ENCODE data around the gene DDX31.

DDX31 gene

DNA sequence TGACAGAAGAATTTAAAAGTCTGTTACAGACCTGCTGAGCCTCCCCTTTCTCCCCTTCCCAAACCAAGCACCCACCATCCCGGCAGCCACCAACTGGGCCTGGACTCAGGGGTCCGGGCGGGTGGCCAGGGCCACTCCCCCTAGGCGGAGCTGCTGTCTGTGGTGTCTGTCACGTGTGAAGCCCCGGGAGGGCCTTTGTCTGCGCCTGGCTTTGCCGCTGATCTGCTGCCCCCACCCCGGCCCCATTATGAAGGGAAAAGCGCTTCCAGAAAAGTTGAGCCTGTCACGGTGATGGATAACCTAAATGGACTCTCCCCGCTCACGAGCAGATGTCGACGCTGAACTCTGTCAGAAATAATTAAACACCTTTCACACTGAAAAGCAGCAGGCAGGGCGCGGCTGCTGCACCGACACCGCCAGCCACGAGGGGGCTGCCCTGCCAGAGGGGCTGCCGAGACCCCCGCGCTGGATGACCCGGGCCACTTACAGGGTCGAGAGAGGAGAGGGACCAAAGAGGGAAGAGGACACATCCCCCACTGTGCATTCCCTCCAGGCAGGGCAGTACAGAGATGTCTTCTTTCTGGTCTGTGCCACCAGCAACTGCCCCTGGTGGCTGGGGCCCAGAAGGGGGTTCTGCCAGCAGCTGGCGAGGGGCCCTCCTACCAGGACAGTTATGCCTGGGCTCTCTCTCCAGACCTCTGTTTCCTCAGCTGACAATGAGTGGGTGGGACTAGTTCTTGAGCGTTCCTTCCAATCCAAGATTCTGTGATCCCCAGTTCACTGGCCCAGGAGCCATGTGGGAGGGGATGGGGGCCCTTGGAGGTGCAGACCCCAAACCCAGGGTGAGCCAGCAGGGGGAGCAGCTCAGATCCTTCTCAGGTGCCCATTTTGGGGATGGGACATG is 123.4 kb downstream of the DDX31 start:
- Histone ChIP-seq H3K36me3 (ENCODE audit: control insufficient read depth, insufficient read depth, low read length) (no peaks in the 10 kb centered on the region), H3K27me3 (replicated peaks; ENCODE audit: control insufficient read depth, insufficient read depth, low read length) (no peaks in the 10 kb centered on the region; the same call in 1 of the 2 replicates), H3K4me3 (replicated peaks; ENCODE audit: low read depth, low read length) (no peak overlapping the region)
- no peak for DNase-seq (ENCODE audit: extremely low read depth, insufficient read length)
- TF ChIP-seq, protein P1, sequence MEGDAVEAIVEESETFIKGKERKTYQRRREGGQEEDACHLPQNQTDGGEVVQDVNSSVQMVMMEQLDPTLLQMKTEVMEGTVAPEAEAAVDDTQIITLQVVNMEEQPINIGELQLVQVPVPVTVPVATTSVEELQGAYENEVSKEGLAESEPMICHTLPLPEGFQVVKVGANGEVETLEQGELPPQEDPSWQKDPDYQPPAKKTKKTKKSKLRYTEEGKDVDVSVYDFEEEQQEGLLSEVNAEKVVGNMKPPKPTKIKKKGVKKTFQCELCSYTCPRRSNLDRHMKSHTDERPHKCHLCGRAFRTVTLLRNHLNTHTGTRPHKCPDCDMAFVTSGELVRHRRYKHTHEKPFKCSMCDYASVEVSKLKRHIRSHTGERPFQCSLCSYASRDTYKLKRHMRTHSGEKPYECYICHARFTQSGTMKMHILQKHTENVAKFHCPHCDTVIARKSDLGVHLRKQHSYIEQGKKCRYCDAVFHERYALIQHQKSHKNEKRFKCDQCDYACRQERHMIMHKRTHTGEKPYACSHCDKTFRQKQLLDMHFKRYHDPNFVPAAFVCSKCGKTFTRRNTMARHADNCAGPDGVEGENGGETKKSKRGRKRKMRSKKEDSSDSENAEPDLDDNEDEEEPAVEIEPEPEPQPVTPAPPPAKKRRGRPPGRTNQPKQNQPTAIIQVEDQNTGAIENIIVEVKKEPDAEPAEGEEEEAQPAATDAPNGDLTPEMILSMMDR (IDR thresholded peaks at IDR 0.05; ENCODE audit: insufficient read depth, low read length, poor library complexity, severe bottlenecking) = peak; percentile 48

GRCh38 chr9:132545578-132545977 is 124.2 kb downstream of the DDX31 start:
- H3K27me3 ChIP-seq (replicated peaks; ENCODE audit: control insufficient read depth, insufficient read depth, low read length) = no peaks in the 10 kb centered on the region; the same call in 1 of the 2 replicates
- no peaks in the 10 kb centered on the region for H3K36me3 ChIP-seq (ENCODE audit: control insufficient read depth, insufficient read depth, low read length)
- no peak overlapping the region for H3K4me3 ChIP-seq (replicated peaks; ENCODE audit: low read depth, low read length)
- DNase-seq (ENCODE audit: extremely low read depth, insufficient read length) = no peak
- TF ChIP-seq, protein P1 (IDR thresholded peaks at IDR 0.05; ENCODE audit: insufficient read depth, low read length, poor library complexity, severe bottlenecking) = no peak

GRCh38 chr9:132543960-132544359 is 125.8 kb downstream of the DDX31 start:
- DNase-seq (ENCODE audit: extremely low read depth, insufficient read length) = no peak
- no peaks in the 10 kb centered on the region for H3K36me3 ChIP-seq (ENCODE audit: control insufficient read depth, insufficient read depth, low read length)
- no peaks in the 10 kb centered on the region; the same call in 1 of the 2 replicates for H3K27me3 ChIP-seq (replicated peaks; ENCODE audit: control insufficient read depth, insufficient read depth, low read length)
- H3K4me3 ChIP-seq (replicated peaks; ENCODE audit: low read depth, low read length) = no peak overlapping the region
- TF ChIP-seq, protein P1 (IDR thresholded peaks at IDR 0.05; ENCODE audit: insufficient read depth, low read length, poor library complexity, severe bottlenecking) = no peak

DNA sequence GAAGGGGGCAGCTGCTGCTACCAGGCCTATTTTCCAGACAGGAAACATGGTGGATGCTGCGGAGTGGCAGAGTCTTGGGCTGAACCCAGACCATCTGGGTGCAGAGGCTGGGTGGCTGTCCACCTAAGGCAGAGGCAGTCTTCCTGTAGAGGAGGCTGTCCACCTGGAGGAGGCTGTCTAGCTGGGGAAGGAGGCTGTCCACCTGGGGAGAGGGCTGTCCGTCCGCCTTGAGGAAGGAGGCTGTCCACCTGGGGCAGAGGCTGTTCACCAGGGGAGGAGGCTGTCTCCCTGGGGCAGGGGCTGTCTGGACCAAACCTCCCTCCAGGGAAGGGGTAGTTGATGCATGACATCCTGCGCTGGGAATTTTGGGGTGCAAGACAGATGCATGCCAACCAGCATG is 126.5 kb downstream of the DDX31 start:
- no peak for DNase-seq (ENCODE audit: extremely low read depth, insufficient read length)
- H3K27me3 ChIP-seq (replicated peaks; ENCODE audit: control insufficient read depth, insufficient read depth, low read length) = no peaks in the 10 kb centered on the region; the same call in 1 of the 2 replicates
- no peak overlapping the region for H3K4me3 ChIP-seq (replicated peaks; ENCODE audit: low read depth, low read length)
- no peaks in the 10 kb centered on the region for H3K36me3 ChIP-seq (ENCODE audit: control insufficient read depth, insufficient read depth, low read length)
- TF ChIP-seq, protein P1 (IDR thresholded peaks at IDR 0.05; ENCODE audit: insufficient read depth, low read length, poor library complexity, severe bottlenecking) = no peak

Data from GM06990 (cell line).